GM23338 (cell line): ENCODE data around the gene PCDHB5. TPM values are rescaled to one million over a fixed set of nuclear protein-coding genes. Genes with fewer than 3 reads are reported as not detected.

Experiments
- ATAC-seq: fragments of 200-7000 bp; cut with Tn5 transposase; 3 replicates; pipeline ENCODE4 v1.9.1; 2020
- DNase-seq: peaks from one replicate; pipeline ENCODE4 v3.0.0-alpha.2; 2015; ENCODE audit warnings: low spot score
- H2AFZ ChIP-seq: fragments of 200-600 bp; sonication (generic); 2 replicates; pipeline ENCODE4 v1.8.0; 2016; ENCODE audit warnings: antibody characterized with exemption, mild to moderate bottlenecking, moderate library complexity
- H3F3A ChIP-seq: fragments of 200-600 bp; sonication (generic); replicated peaks from 2 replicates; pipeline ENCODE4 v1.8.0; 2017; ENCODE audit warnings: antibody characterized with exemption, mixed run types, low read depth
- H3K27ac ChIP-seq: fragments of 200-600 bp; sonication (generic); 2 replicates; pipeline ENCODE4 v1.6.1; 2016; ENCODE audit warnings: low read depth
- H3K27me3 ChIP-seq: fragments of 200-600 bp; sonication (generic); 2 replicates; pipeline ENCODE4 v1.8.0; 2016; ENCODE audit warnings: mild to moderate bottlenecking, mixed run types, moderate library complexity; ENCODE audit not compliant: insufficient read depth
- H3K36me3 ChIP-seq: fragments of 200-600 bp; sonication (generic); 2 replicates; pipeline ENCODE4 v1.8.0; 2016; ENCODE audit warnings: mild to moderate bottlenecking; ENCODE audit not compliant: insufficient read depth
- H3K4me1 ChIP-seq: fragments of 200-600 bp; sonication (generic); 2 replicates; pipeline ENCODE4 v1.8.0; 2016; ENCODE audit warnings: mild to moderate bottlenecking, moderate library complexity; ENCODE audit not compliant: insufficient read depth
- H3K4me2 ChIP-seq: fragments of 200-600 bp; sonication (generic); 2 replicates; pipeline ENCODE4 v1.7.1; 2017; ENCODE audit warnings: mixed run types
- H3K4me3 ChIP-seq: fragments of 200-600 bp; sonication (generic); 2 replicates; pipeline ENCODE4 v1.6.1; 2016; ENCODE audit warnings: mixed run types
- H3K79me2 ChIP-seq: fragments of 200-600 bp; sonication (generic); replicated peaks from 2 replicates; pipeline ENCODE4 v1.8.0; 2017; ENCODE audit warnings: mild to moderate bottlenecking; ENCODE audit not compliant: insufficient read depth
- H3K9me2 ChIP-seq: fragments of 200-600 bp; sonication (generic); 2 replicates; pipeline ENCODE4 v1.8.0; 2017; ENCODE audit not compliant: insufficient read depth
- H4K20me1 ChIP-seq: fragments of 200-600 bp; sonication (generic); replicated peaks from 2 replicates; pipeline ENCODE4 v1.8.0; 2017; ENCODE audit warnings: mild to moderate bottlenecking; ENCODE audit not compliant: insufficient read depth
- H3K27ac Mint-ChIP-seq: 2 replicates; pipeline ENCODE4 v1.8.0; 2020; ENCODE audit warnings: inconsistent platforms, mild to moderate bottlenecking, moderate library complexity, mixed read lengths
- H3K27me3 Mint-ChIP-seq: 3 replicates; pipeline ENCODE4 v1.8.0; 2022; ENCODE audit warnings: low read depth, mild to moderate bottlenecking, moderate library complexity, mixed read lengths, inconsistent platforms; ENCODE audit not compliant: insufficient read depth, poor library complexity
- H3K36me3 Mint-ChIP-seq: 3 replicates; pipeline ENCODE4 v1.8.0; 2021; ENCODE audit warnings: low read depth, mild to moderate bottlenecking, inconsistent platforms, moderate library complexity, mixed read lengths
- H3K4me1 Mint-ChIP-seq: 3 replicates; pipeline ENCODE4 v1.8.0; 2020; ENCODE audit warnings: mild to moderate bottlenecking, inconsistent platforms, mixed read lengths
- H3K4me3 Mint-ChIP-seq: 3 replicates; pipeline ENCODE4 v1.8.0; 2021; ENCODE audit warnings: moderate library complexity, mild to moderate bottlenecking, inconsistent platforms, mixed read lengths
- H3K9me3 Mint-ChIP-seq: 3 replicates; pipeline ENCODE4 v1.8.0; 2020; ENCODE audit warnings: moderate library complexity, mild to moderate bottlenecking, inconsistent platforms, mixed read lengths
- CREB1 ChIP-seq: fragments of 250-450 bp; sonication (Bioruptor Pico); IDR thresholded peaks from 2 replicates; pipeline ENCODE4 v1.5.0; 2020; ENCODE audit warnings: low read depth, mild to moderate bottlenecking, moderate library complexity
- CTCF ChIP-seq, 2 experiments: fragments of 200-600 bp in 1 of 2; sonication (generic) in 1 of 2; conservative IDR thresholded peaks; 2 replicates each; pipeline versions ENCODE4 v1.5.1 to v1.6.1; 2016 to 2017; ENCODE audit warnings: antibody characterized with exemption in 2 of 2, low read depth in 2 of 2, mild to moderate bottlenecking in 2 of 2, moderate library complexity in 1 of 2
- ETS1 ChIP-seq: IDR thresholded peaks from 2 replicates; pipeline ENCODE4 v1.6.1; 2016; ENCODE audit warnings: antibody characterized with exemption
- EZH2 ChIP-seq: fragments of 200-600 bp; sonication (generic); IDR thresholded peaks from one replicate; pipeline ENCODE4 v1.8.0; 2017; ENCODE audit warnings: antibody characterized with exemption, mild to moderate bottlenecking, low read depth; ENCODE audit not compliant: unreplicated experiment
- EZH2phosphoT487 ChIP-seq: fragments of 200-600 bp; sonication (generic); IDR thresholded peaks from one replicate; pipeline ENCODE4 v1.8.1; 2018; ENCODE audit warnings: antibody characterized with exemption; ENCODE audit not compliant: unreplicated experiment
- JUNB ChIP-seq: IDR thresholded peaks from one replicate; pipeline ENCODE4 v1.6.1; 2016; ENCODE audit warnings: antibody characterized with exemption; ENCODE audit not compliant: unreplicated experiment
- NANOG ChIP-seq: IDR thresholded peaks from 2 replicates; pipeline ENCODE4 v1.6.1; 2016; ENCODE audit warnings: antibody characterized with exemption, borderline replicate concordance
- REST ChIP-seq: IDR thresholded peaks from one replicate; pipeline ENCODE4 v1.6.1; 2018; ENCODE audit warnings: antibody characterized with exemption; ENCODE audit not compliant: unreplicated experiment
- STAT1 ChIP-seq: IDR thresholded peaks from one replicate; pipeline ENCODE4 v1.6.1; 2016; ENCODE audit warnings: antibody characterized with exemption; ENCODE audit not compliant: unreplicated experiment
- ZNF114 ChIP-seq: fragments of 250-450 bp; sonication (Bioruptor Pico); IDR thresholded peaks from 2 replicates; pipeline ENCODE4 v1.5.0; 2020; ENCODE audit warnings: mild to moderate bottlenecking, moderate library complexity
- ZNF331 ChIP-seq: fragments of 250-450 bp; sonication (Bioruptor Pico); IDR thresholded peaks from 2 replicates; pipeline ENCODE4 v1.5.0; 2020; ENCODE audit warnings: low read depth, mild to moderate bottlenecking, moderate library complexity
- ZNF462 ChIP-seq: fragments of 250-450 bp; sonication (Bioruptor Pico); IDR thresholded peaks from 2 replicates; pipeline ENCODE4 v1.5.0; 2020; ENCODE audit warnings: mild to moderate bottlenecking, moderate library complexity
- polyA plus RNA-seq: library from polyadenylated mRNA; unstranded; fragments of >200 nt; fragmentation: Nextera tagmentation; extraction: Ambion mirVana; gene quantifications from 2 replicates; pipeline ENCODE4 v1.2.1, GENCODE V29; 2016
- total RNA-seq: library from RNA; depleted of rRNA; stranded (reverse); fragments of >200 nt; shearing (Covaris generic); gene quantifications from 2 replicates; pipeline ENCODE4 v1.2.3, GENCODE V29; 2014

PCDHB5 gene
- total and polyA plus RNA-seq, 2 experiments from 2014 or later, result 18.7 to 49.7 TPM

GRCh38 chr5:141119250-141119649, 15.8 kb upstream of the PCDHB5 start:
- Mint-ChIP-seq H3K27ac (no peak overlapping the region), H3K36me3 (peaks cover 25% of the 10 kb centered on the region), H3K4me1 (no peaks in the 10 kb centered on the region)

More at GRCh38 chr5:141119250-141119649, 15.8 kb upstream of the PCDHB5 start:
- Histone ChIP-seq H3K36me3 (no peaks in the 10 kb centered on the region), H3K27me3 (no peaks in the 10 kb centered on the region), H3K79me2 (no peaks in the 10 kb centered on the region), H3K4me2 (no peak overlapping the region), H3K9me2 (no peaks in the 10 kb centered on the region), H2AFZ (no peak overlapping the region), H3K4me1 (no peaks in the 10 kb centered on the region), H3F3A (no peaks in the 10 kb centered on the region), H4K20me1 (no peaks in the 10 kb centered on the region), H3K27ac (no peak overlapping the region), H3K4me3 (no peak overlapping the region)
- DNase-seq (no peak), ATAC-seq (no peak)
- TF ChIP-seq JUNB (no peak), ZNF462 (CRISPR knock-in tag) (no peak), ZNF331 (no peak), CREB1 (no peak), ETS1 (no peak), EZH2phosphoT487 (no peak), NANOG (no peak), ZNF114 (CRISPR knock-in tag) (no peak), REST (no peak), EZH2 (no peak), STAT1 (no peak), CTCF (conservative IDR thresholded peaks at IDR 0.05; ENCODE audit: low read depth in 2 of 2) (no peak)
- H3K27me3 Mint-ChIP-seq, result no peaks in the 10 kb centered on the region
- peaks cover 12% of the 10 kb centered on the region; the same call in 2 of the 3 replicates for H3K9me3 Mint-ChIP-seq
- H3K4me3 Mint-ChIP-seq, result no peak overlapping the region
